ENCODE results near the gene ALPG.

Gene ALPG

DNA sequence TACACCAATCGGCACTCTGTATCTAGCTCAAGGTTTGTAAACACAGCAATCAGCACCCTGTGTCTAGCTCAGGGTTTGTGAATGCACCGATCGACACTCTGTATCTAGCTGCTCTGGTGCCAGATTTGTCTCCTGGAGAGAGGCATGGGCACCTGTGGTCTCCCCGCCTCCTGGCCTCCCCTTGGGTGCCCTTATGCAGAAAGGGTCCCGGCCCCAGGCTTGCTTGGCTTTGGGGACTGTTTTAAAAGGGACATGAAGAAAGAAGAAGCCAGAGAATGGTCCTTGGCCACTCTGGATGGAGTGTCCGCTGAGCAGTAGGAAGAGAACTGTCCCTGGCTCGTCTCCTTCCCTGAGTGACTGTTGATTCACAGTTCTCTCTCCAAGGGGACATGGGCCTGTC, 39.6 kb upstream of the ALPG start:
- no peak overlapping the region for H3K27ac ChIP-seq (ENCODE audit: low read depth, low read length)
- H3F3A ChIP-seq (ENCODE audit: insufficient read depth), result no peaks in the 10 kb centered on the region
- no peaks in the 10 kb centered on the region for H3K27me3 ChIP-seq (ENCODE audit: low read length)
- no peaks in the 10 kb centered on the region for H3K36me3 ChIP-seq (ENCODE audit: low read length)
- H3K4me2 ChIP-seq (ENCODE audit: low read depth, low read length, poor library complexity, severe bottlenecking), result no peak overlapping the region
- no peak overlapping the region for H2AFZ ChIP-seq (ENCODE audit: low read depth, low read length, severe bottlenecking)
- H3K9ac ChIP-seq (ENCODE audit: low read length), result no peak overlapping the region
- no peaks in the 10 kb centered on the region for H3K9me2 ChIP-seq (replicated peaks; ENCODE audit: insufficient read depth, low read length)
- H3K4me3 ChIP-seq (ENCODE audit: insufficient read depth, low read length, poor library complexity, severe bottlenecking), result no peak overlapping the region
- H3K79me2 ChIP-seq (ENCODE audit: insufficient read depth, low read length), result no peaks in the 10 kb centered on the region
- H3K9me3 ChIP-seq (ENCODE audit: insufficient read depth, low read length), result no peaks in the 10 kb centered on the region
- TF ChIP-seq EZH2phosphoT487 (conservative IDR thresholded peaks at IDR 0.05; ENCODE audit: low read length), result no peak
- TF ChIP-seq, protein P1, sequence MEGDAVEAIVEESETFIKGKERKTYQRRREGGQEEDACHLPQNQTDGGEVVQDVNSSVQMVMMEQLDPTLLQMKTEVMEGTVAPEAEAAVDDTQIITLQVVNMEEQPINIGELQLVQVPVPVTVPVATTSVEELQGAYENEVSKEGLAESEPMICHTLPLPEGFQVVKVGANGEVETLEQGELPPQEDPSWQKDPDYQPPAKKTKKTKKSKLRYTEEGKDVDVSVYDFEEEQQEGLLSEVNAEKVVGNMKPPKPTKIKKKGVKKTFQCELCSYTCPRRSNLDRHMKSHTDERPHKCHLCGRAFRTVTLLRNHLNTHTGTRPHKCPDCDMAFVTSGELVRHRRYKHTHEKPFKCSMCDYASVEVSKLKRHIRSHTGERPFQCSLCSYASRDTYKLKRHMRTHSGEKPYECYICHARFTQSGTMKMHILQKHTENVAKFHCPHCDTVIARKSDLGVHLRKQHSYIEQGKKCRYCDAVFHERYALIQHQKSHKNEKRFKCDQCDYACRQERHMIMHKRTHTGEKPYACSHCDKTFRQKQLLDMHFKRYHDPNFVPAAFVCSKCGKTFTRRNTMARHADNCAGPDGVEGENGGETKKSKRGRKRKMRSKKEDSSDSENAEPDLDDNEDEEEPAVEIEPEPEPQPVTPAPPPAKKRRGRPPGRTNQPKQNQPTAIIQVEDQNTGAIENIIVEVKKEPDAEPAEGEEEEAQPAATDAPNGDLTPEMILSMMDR (IDR thresholded peaks at IDR 0.05; ENCODE audit: insufficient read depth, low read length, poor library complexity, severe bottlenecking), result no peak
- no peaks in the 10 kb centered on the region for H4K20me1 ChIP-seq (ENCODE audit: low read depth, low read length)

DNA sequence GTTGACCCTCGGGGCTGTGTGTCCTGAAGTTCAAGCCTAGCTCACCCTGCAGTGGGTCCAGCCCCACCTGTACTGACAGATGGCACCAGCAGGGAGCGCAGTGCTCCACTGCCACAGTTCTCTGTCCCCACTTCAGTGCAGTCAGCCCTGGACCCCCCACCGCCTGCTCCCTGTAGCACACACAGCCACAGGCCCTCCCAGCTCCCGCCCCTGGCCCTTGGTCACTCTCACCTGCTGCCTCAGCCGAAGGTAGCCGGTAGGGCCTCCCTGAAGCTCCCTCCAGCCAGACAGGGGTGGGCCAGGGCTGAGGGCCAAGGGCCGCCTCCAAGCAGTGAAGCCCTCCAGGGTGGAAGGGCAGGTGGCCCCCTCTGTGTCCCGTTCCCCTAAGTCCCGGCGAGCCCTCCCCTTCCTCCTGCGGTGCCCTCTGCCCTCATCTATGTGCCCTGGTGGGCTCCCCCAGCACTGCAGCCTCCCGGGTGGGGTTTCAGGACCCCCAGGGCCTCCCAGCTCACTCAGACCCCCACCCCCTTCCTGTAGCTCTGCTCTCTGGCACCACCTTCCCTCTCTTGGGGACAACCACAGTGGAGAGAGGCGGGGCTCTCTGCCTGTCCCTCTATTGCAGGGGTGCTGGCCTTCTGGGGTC, 38.9 kb upstream of the ALPG start:
- Histone ChIP-seq H3K27me3 (ENCODE audit: low read length) (no peaks in the 10 kb centered on the region), H3K9me3 (ENCODE audit: insufficient read depth, low read length) (no peaks in the 10 kb centered on the region), H3K9ac (ENCODE audit: low read length) (no peak overlapping the region), H3K36me3 (ENCODE audit: low read length) (no peaks in the 10 kb centered on the region), H3K79me2 (ENCODE audit: insufficient read depth, low read length) (no peaks in the 10 kb centered on the region), H3K27ac (ENCODE audit: low read depth, low read length) (no peak overlapping the region), H2AFZ (ENCODE audit: low read depth, low read length, severe bottlenecking) (no peak overlapping the region), H4K20me1 (ENCODE audit: low read depth, low read length) (no peaks in the 10 kb centered on the region), H3K4me3 (ENCODE audit: insufficient read depth, low read length, poor library complexity, severe bottlenecking) (no peak overlapping the region), H3K9me2 (replicated peaks; ENCODE audit: insufficient read depth, low read length) (no peaks in the 10 kb centered on the region), H3K4me2 (ENCODE audit: low read depth, low read length, poor library complexity, severe bottlenecking) (no peak overlapping the region), H3F3A (ENCODE audit: insufficient read depth) (no peaks in the 10 kb centered on the region)
- TF ChIP-seq, protein P1 (IDR thresholded peaks at IDR 0.05; ENCODE audit: insufficient read depth, low read length, poor library complexity, severe bottlenecking), result no peak
- TF ChIP-seq EZH2phosphoT487 (conservative IDR thresholded peaks at IDR 0.05; ENCODE audit: low read length), result no peak

DNA sequence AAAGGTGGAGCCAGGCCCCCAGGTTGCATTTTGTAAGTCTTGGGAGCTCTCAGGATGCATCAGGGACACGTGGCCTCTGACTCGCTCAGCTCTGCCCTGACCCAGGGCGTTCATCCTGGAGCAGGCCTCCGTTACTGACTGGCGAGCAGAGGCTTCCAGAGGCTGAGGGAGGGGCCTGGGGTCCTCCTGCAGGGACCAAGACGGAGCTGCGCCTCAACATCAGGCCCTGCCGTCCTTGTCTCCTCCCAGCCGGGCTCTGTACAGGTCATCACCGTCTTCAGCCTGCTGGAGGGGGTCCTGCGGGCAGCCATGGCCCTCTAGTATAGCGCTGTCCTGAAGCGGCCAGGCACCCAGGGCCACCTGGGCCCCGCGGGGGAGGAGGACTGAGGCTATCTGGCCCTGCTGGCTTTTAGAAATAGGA, 38.3 kb upstream of the ALPG start:
- H2AFZ ChIP-seq (ENCODE audit: low read depth, low read length, severe bottlenecking), result no peak overlapping the region
- no peaks in the 10 kb centered on the region for H3K27me3 ChIP-seq (ENCODE audit: low read length)
- H3K79me2 ChIP-seq (ENCODE audit: insufficient read depth, low read length), result no peaks in the 10 kb centered on the region
- H4K20me1 ChIP-seq (ENCODE audit: low read depth, low read length), result no peaks in the 10 kb centered on the region
- H3K36me3 ChIP-seq (ENCODE audit: low read length), result no peaks in the 10 kb centered on the region
- H3K9ac ChIP-seq (ENCODE audit: low read length), result no peak overlapping the region
- no peaks in the 10 kb centered on the region for H3K9me2 ChIP-seq (replicated peaks; ENCODE audit: insufficient read depth, low read length)
- no peak overlapping the region for H3K27ac ChIP-seq (ENCODE audit: low read depth, low read length)
- no peaks in the 10 kb centered on the region for H3K9me3 ChIP-seq (ENCODE audit: insufficient read depth, low read length)
- H3K4me3 ChIP-seq (ENCODE audit: insufficient read depth, low read length, poor library complexity, severe bottlenecking), result no peak overlapping the region
- H3F3A ChIP-seq (ENCODE audit: insufficient read depth), result no peaks in the 10 kb centered on the region
- no peak overlapping the region for H3K4me2 ChIP-seq (ENCODE audit: low read depth, low read length, poor library complexity, severe bottlenecking)
- TF ChIP-seq EZH2phosphoT487 (conservative IDR thresholded peaks at IDR 0.05; ENCODE audit: low read length), result no peak
- TF ChIP-seq, protein P1 (IDR thresholded peaks at IDR 0.05; ENCODE audit: insufficient read depth, low read length, poor library complexity, severe bottlenecking), result no peak
